Liver (tissue), 9 donors: ENCODE measurements around the gene DNAJC5. TPM values are rescaled to one million over a fixed set of nuclear protein-coding genes. Genes with fewer than 3 reads are reported as not detected.

ENCODE experiments used
- DNase-seq: peaks from one replicate; pipeline ENCODE4 v3.0.0-alpha.2; 2017; ENCODE audit warnings: low spot score
- H3K27ac ChIP-seq, 2 donors: one replicate each; pipeline ENCODE4 v1.7.0; 2013; ENCODE audit warnings: inconsistent platforms in 2 of 2, low read length in 2 of 2, control low read depth in 1 of 2, low read depth in 1 of 2, mild to moderate bottlenecking in 1 of 2
- H3K27me3 ChIP-seq, 4 donors: one replicate each; pipeline versions ENCODE4 v1.6.1 to v1.7.0; 2013; ENCODE audit warnings: low read length in 3 of 4, inconsistent platforms in 1 of 4, mild to moderate bottlenecking in 1 of 4, moderate library complexity in 1 of 4; ENCODE audit not compliant: control insufficient read depth in 4 of 4, insufficient read depth in 4 of 4
- H3K36me3 ChIP-seq, 4 donors: one replicate each; pipeline versions ENCODE4 v1.6.1 to v1.7.0; 2013; ENCODE audit warnings: low read length in 3 of 4, mild to moderate bottlenecking in 3 of 4, low read depth in 1 of 4, moderate library complexity in 1 of 4; ENCODE audit not compliant: control insufficient read depth in 4 of 4, insufficient read depth in 3 of 4
- H3K4me1 ChIP-seq, 4 donors: one replicate each; pipeline versions ENCODE4 v1.6.1 to v1.7.0; 2013; ENCODE audit warnings: low read length in 3 of 4, mild to moderate bottlenecking in 3 of 4, moderate library complexity in 1 of 4; ENCODE audit not compliant: control insufficient read depth in 4 of 4, insufficient read depth in 4 of 4
- H3K4me3 ChIP-seq, 3 donors: one replicate each; pipeline versions ENCODE4 v1.6.1 to v1.7.0; 2013; ENCODE audit warnings: low read length in 3 of 3, control low read depth in 1 of 3, low read depth in 1 of 3, mild to moderate bottlenecking in 1 of 3
- H3K9ac ChIP-seq, 2 donors: one replicate each; pipeline ENCODE4 v1.7.0; 2013; ENCODE audit warnings: low read length in 2 of 2, mild to moderate bottlenecking in 2 of 2, moderate library complexity in 2 of 2, control low read depth in 1 of 2, low read depth in 1 of 2
- H3K9me3 ChIP-seq, 4 donors: one replicate each; pipeline versions ENCODE4 v1.6.1 to v1.7.0; 2013; ENCODE audit warnings: low read length in 3 of 4; ENCODE audit not compliant: control insufficient read depth in 4 of 4
- ATF3 ChIP-seq: IDR thresholded peaks from 2 replicates; pipeline ENCODE4 v1.6.1; 2016; ENCODE audit warnings: antibody characterized with exemption
- CTCF ChIP-seq: fragments of 150-350 bp; IDR thresholded peaks from 2 replicates; pipeline ENCODE4 v1.5.1; 2017; ENCODE audit warnings: improper control_type of control experiment, low read depth, low read length; ENCODE audit not compliant: missing input control
- EGR1 ChIP-seq, 2 donors: IDR thresholded peaks; 2 replicates each; pipeline ENCODE4 v1.6.1; 2016 to 2018; ENCODE audit warnings: antibody characterized with exemption in 2 of 2, low read depth in 2 of 2
- FOXA1 ChIP-seq: IDR thresholded peaks from 2 replicates; pipeline ENCODE4 v1.6.1; 2016; ENCODE audit warnings: antibody characterized with exemption
- FOXA2 ChIP-seq: IDR thresholded peaks from 2 replicates; pipeline ENCODE4 v1.6.1; 2016; ENCODE audit warnings: antibody characterized with exemption
- GABPA ChIP-seq, 2 donors: IDR thresholded peaks in 1 of 2; conservative IDR thresholded peaks in 1 of 2; 2 replicates each; pipeline ENCODE4 v1.6.1; 2016; ENCODE audit warnings: antibody characterized with exemption in 2 of 2, mild to moderate bottlenecking in 1 of 2, moderate library complexity in 1 of 2
- HNF4A ChIP-seq, 2 donors: conservative IDR thresholded peaks; 2 replicates each; pipeline ENCODE4 v1.6.1; 2016; ENCODE audit warnings: antibody characterized with exemption in 2 of 2, mild to moderate bottlenecking in 2 of 2
- HNF4G ChIP-seq: IDR thresholded peaks from 2 replicates; pipeline ENCODE4 v1.6.1; 2016; ENCODE audit warnings: antibody characterized with exemption
- JUND ChIP-seq, 2 donors: IDR thresholded peaks; 2 replicates each; pipeline ENCODE4 v1.6.1; 2016; ENCODE audit warnings: antibody characterized with exemption in 2 of 2
- MAX ChIP-seq: IDR thresholded peaks from 2 replicates; pipeline ENCODE4 v1.6.1; 2016; ENCODE audit warnings: antibody characterized with exemption
- NR2F2 ChIP-seq: IDR thresholded peaks from 2 replicates; pipeline ENCODE4 v1.6.1; 2016; ENCODE audit warnings: antibody characterized with exemption
- RAD21 ChIP-seq, 2 donors: IDR thresholded peaks; 2 replicates each; pipeline ENCODE4 v1.6.1; 2016; ENCODE audit warnings: antibody characterized with exemption in 2 of 2, mild to moderate bottlenecking in 2 of 2
- RXRA ChIP-seq, 2 donors: IDR thresholded peaks; 2 replicates each; pipeline ENCODE4 v1.6.1; 2017 to 2018; ENCODE audit warnings: antibody characterized with exemption in 2 of 2, mild to moderate bottlenecking in 1 of 2
- SP1 ChIP-seq: IDR thresholded peaks from 2 replicates; pipeline ENCODE4 v1.6.1; 2018; ENCODE audit warnings: antibody characterized with exemption, mild to moderate bottlenecking
- TAF1 ChIP-seq: conservative IDR thresholded peaks from 2 replicates; pipeline ENCODE4 v1.6.1; 2016; ENCODE audit warnings: antibody characterized with exemption, mild to moderate bottlenecking
- YY1 ChIP-seq: IDR thresholded peaks from 2 replicates; pipeline ENCODE4 v1.6.1; 2016; ENCODE audit warnings: antibody characterized with exemption, mild to moderate bottlenecking
- ZBTB33 ChIP-seq: IDR thresholded peaks from 2 replicates; pipeline ENCODE4 v1.6.1; 2016; ENCODE audit warnings: antibody characterized with exemption
- WGBS: extraction: QIAGEN DNeasy Blood & Tissue Kit; methylation state at CpG from one replicate; pipeline ENCODE4 v1.1.7; 2013; 5-methylcytosine and 5-hydroxymethylcytosine counted together
- polyA plus RNA-seq, 2 donors: library from polyadenylated mRNA; stranded (reverse) in 1 of 2; unstranded in 1 of 2; fragments of 200-250 nt in 1 of 2; fragments of >200 nt in 1 of 2; fragmentation: Nextera tagmentation in 1 of 2; extraction: Ambion mirVana in 1 of 2; gene quantifications; one replicate each; pipeline versions ENCODE4 v1.2.1 to v1.2.3, GENCODE V29; 2013 to 2015
- total RNA-seq, 2 donors: library from RNA; depleted of rRNA; stranded (reverse); fragments of >200 nt; gene quantifications; one replicate each; pipeline ENCODE4 v1.2.3, GENCODE V29; 2014
- TF ChIP-seq, protein P1 (sequence below): IDR thresholded peaks from 2 replicates; pipeline ENCODE4 v1.6.1; 2016; ENCODE audit warnings: antibody characterized with exemption, mild to moderate bottlenecking
- donor health status: healthy.
- donor health status: healthy.
- donor health status: healthy.
- donor health status: healthy.
- donor health status: healthy.

The DNAJC5 gene
- total and polyA plus RNA-seq, 4 donors = 8.2 to 28.6 (median 18.7) TPM

DNA sequence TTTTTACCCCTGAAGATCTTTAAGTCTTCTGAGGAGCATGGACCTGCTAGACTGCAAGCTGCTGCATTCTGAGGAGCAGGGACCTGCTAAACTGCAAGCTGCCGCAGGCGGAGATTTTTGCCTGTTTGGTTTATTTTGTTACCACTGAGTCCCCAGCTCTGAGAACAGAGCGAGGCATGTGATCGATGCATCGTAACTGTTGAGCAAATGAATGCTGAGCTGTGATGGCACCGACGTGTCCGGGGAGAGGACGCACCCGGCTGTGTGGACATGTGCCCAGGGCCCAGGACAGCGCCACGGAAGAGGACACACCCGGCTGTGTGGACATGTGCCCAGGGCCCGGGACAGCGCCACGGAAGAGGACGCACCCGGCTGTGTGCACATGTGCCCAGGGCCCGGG lies 24.2 kb downstream of the DNAJC5 start:
- Histone ChIP-seq H3K27me3 (no peaks in the 10 kb centered on the region), H3K36me3 (peaks cover 0 to 12% (median 4%) of the 10 kb centered on the region in 4 donors), H3K9ac (no peak overlapping the region), H3K27ac (no peak overlapping the region), H3K9me3 (no peaks in the 10 kb centered on the region), H3K4me3 (no peak overlapping the region), H3K4me1 (no peaks in the 10 kb centered on the region)
- no peak for TF ChIP-seq EGR1 (IDR thresholded peaks at IDR 0.05; ENCODE audit: low read depth in 2 of 2)
- TF ChIP-seq GABPA (IDR thresholded peaks at IDR 0.05 in 1 of 2, conservative IDR thresholded peaks at IDR 0.05 in 1 of 2) = no peak
- no peak for TF ChIP-seq RAD21 (IDR thresholded peaks at IDR 0.05)
- TF ChIP-seq TAF1 = no peak
- no peak for TF ChIP-seq NR2F2
- TF ChIP-seq CTCF = no peak
- TF ChIP-seq, protein P1, sequence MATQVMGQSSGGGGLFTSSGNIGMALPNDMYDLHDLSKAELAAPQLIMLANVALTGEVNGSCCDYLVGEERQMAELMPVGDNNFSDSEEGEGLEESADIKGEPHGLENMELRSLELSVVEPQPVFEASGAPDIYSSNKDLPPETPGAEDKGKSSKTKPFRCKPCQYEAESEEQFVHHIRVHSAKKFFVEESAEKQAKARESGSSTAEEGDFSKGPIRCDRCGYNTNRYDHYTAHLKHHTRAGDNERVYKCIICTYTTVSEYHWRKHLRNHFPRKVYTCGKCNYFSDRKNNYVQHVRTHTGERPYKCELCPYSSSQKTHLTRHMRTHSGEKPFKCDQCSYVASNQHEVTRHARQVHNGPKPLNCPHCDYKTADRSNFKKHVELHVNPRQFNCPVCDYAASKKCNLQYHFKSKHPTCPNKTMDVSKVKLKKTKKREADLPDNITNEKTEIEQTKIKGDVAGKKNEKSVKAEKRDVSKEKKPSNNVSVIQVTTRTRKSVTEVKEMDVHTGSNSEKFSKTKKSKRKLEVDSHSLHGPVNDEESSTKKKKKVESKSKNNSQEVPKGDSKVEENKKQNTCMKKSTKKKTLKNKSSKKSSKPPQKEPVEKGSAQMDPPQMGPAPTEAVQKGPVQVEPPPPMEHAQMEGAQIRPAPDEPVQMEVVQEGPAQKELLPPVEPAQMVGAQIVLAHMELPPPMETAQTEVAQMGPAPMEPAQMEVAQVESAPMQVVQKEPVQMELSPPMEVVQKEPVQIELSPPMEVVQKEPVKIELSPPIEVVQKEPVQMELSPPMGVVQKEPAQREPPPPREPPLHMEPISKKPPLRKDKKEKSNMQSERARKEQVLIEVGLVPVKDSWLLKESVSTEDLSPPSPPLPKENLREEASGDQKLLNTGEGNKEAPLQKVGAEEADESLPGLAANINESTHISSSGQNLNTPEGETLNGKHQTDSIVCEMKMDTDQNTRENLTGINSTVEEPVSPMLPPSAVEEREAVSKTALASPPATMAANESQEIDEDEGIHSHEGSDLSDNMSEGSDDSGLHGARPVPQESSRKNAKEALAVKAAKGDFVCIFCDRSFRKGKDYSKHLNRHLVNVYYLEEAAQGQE = no peak
- no peak for TF ChIP-seq HNF4G
- TF ChIP-seq FOXA1 = no peak
- TF ChIP-seq JUND (IDR thresholded peaks at IDR 0.05) = no peak
- TF ChIP-seq FOXA2 = no peak
- TF ChIP-seq YY1 = no peak
- TF ChIP-seq SP1 = no peak
- no peak for TF ChIP-seq ZBTB33
- no peak for TF ChIP-seq MAX
- TF ChIP-seq HNF4A (conservative IDR thresholded peaks at IDR 0.05) = no peak
- TF ChIP-seq ATF3 = no peak
- TF ChIP-seq RXRA (IDR thresholded peaks at IDR 0.05) = no peak
- WGBS = 96% methylated on average over 19 of the region's 19 CpGs
- no peak for DNase-seq

- no peak overlapping the region for H3K4me3 ChIP-seq
- H3K27ac ChIP-seq = no peak overlapping the region
- H3K9ac ChIP-seq = no peak overlapping the region
- no peaks in the 10 kb centered on the region for H3K9me3 ChIP-seq
- no peak for DNase-seq
- no peaks in the 10 kb centered on the region for H3K27me3 ChIP-seq
- H3K36me3 ChIP-seq = peaks cover 0 to 12% (median 4%) of the 10 kb centered on the region in 4 donors
- WGBS = 96% methylated on average over 23 of the region's 23 CpGs
- no peaks in the 10 kb centered on the region for H3K4me1 ChIP-seq
- no peak for TF ChIP-seq FOXA1
- no peak for TF ChIP-seq ATF3
- TF ChIP-seq NR2F2 = no peak
- TF ChIP-seq EGR1 (IDR thresholded peaks at IDR 0.05; ENCODE audit: low read depth in 2 of 2) = no peak
- no peak for TF ChIP-seq FOXA2
- no peak for TF ChIP-seq HNF4G
- TF ChIP-seq MAX = no peak
- TF ChIP-seq YY1 = no peak
- no peak for TF ChIP-seq RAD21 (IDR thresholded peaks at IDR 0.05)
- TF ChIP-seq, protein P1 = no peak
- no peak for TF ChIP-seq RXRA (IDR thresholded peaks at IDR 0.05)
- TF ChIP-seq TAF1 = no peak
Observed at GRCh38 chr20:63920226-63920625, 25.3 kb downstream of the DNAJC5 start.
